B cell (primary cell): ENCODE results near the gene TPP2.

Experiments used
- CTCF ChIP-seq: fragments of 200-600 bp; IDR thresholded peaks from one replicate; pipeline ENCODE4 v1.8.0; 2022; ENCODE audit warnings: antibody characterized with exemption, mild to moderate bottlenecking
- EZH2 ChIP-seq: IDR thresholded peaks from 2 replicates; pipeline ENCODE4 v1.6.1; 2012; ENCODE audit warnings: borderline replicate concordance, low read depth, mild to moderate bottlenecking, moderate library complexity, low read length; ENCODE audit not compliant: insufficient read depth, poor library complexity, severe bottlenecking

GRCh38 chr13:102620516-102620915 lies 23.7 kb downstream of the TPP2 start:
- no peak for TF ChIP-seq CTCF
- no peak for TF ChIP-seq EZH2
